ENCODE results near the gene PFKFB1.

Gene PFKFB1

DNA sequence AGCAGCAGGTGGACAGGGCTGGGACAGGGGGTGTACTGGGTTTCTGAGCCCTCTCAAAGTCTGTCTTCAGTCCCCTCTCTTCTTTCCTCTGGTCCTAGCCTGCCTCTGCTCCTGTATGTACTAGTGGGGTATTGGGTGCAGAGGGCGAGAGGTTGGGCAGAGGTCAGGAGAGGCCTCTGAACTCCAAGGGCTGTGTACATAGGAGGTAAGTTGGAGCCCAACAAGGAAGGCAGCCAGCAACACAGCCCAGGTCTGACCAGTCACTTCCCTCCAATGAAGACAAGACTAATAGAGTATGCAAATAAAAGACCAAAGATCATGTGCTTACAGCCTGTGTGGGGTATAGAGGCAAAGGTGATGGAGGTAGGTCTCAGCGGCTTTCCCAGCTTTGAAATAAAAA is at the start of gene PFKFB1:
PFKFB1 (minus strand) TSS at position 90 of the 400 bp plus-strand sequence. CDS start 181 bp downstream, outside the sequence.
- DNase-seq (ENCODE audit: low spot score in 2 of 2) (no peak), ATAC-seq (ENCODE audit: low read depth) (no peak)
- H3K4me1 Mint-ChIP-seq: peaks cover 11% of the 10 kb centered on the region
- H3K36me3 Mint-ChIP-seq: no peaks in the 10 kb centered on the region
- H3K4me3 Mint-ChIP-seq: no peak within 1 kb of the TSS
- H3K27me3 Mint-ChIP-seq: no peaks in the 10 kb centered on the region
- H3K9me3 Mint-ChIP-seq: no peaks in the 10 kb centered on the region
- no peak within 1 kb of the TSS for H3K27ac Mint-ChIP-seq

DNA sequence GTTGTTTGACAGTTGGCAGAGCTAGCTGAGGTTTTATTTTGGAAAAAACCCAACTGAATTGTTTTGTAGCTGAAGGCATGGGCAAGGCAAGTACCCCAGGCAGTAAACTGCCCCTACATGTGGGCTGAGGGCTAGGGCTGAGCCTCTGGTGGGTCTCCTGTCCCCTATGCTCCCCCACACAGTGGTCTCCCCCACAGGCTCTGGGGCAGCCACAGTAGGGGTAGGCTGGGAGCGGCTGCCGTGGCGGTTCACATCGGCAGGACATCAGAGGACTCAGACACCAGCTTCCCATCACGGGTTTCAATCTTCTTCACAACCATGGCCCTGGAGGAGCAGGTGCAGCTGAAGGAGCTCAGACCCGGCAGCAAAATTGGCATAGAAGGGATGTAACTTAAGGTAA is 47.5 kb upstream of the PFKFB1 start:
- ATAC-seq (ENCODE audit: low read depth): no peak
- H3K36me3 Mint-ChIP-seq: no peaks in the 10 kb centered on the region
- H3K4me3 Mint-ChIP-seq: no peak overlapping the region
- H3K4me1 Mint-ChIP-seq: no peaks in the 10 kb centered on the region
- H3K27me3 Mint-ChIP-seq: no peaks in the 10 kb centered on the region
- DNase-seq (ENCODE audit: low spot score in 2 of 2): no peak
- H3K27ac Mint-ChIP-seq: no peak overlapping the region
- no peaks in the 10 kb centered on the region for H3K9me3 Mint-ChIP-seq

DNA sequence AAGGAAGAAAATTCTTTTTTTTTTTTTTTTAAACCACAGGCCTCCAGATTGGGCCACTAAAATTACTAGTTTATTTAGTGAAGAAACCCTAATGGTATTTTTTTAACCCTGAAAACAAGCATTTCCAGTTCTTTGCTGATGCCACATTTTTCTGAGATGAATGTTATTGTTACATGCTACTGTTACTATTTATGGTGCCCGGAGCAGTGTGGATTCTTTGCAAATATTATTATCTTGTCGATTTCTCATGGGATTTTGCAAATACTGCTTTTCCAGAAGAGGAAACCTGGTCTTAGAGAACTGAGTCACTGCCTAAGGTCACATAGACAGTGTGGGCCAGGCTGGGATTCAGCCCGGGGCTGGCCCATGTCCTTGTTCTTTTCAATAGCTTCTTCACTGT is 45.5 kb upstream of the PFKFB1 start:
- H3K27ac Mint-ChIP-seq: no peak overlapping the region
- H3K27me3 Mint-ChIP-seq: no peaks in the 10 kb centered on the region
- no peaks in the 10 kb centered on the region for H3K4me1 Mint-ChIP-seq
- H3K36me3 Mint-ChIP-seq: peaks cover 2% of the 10 kb centered on the region
- ATAC-seq (ENCODE audit: low read depth) (no peak), DNase-seq (ENCODE audit: low spot score in 2 of 2) (no peak)
- H3K9me3 Mint-ChIP-seq: no peaks in the 10 kb centered on the region
- no peak overlapping the region for H3K4me3 Mint-ChIP-seq

DNA sequence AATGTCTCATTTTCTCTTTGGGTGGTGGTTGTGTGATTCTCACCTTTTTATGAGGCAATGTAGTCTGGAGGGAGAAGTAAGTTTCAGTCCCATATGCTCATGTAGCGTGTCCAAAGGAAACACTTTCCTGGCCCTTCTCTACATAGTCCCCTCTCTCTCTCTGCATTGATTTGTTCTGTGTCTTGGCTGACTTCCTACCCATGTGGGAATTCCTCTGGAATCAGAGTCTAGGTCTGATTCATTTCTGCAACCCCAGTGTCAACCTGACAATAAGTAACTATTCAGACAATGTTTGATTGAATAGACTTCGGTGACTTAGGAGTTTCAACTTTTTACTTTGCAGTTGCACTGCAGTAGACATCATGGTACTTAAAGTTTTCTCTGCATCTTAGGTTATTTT is 39.4 kb upstream of the PFKFB1 start:
- H3K4me3 Mint-ChIP-seq: no peak overlapping the region
- H3K27ac Mint-ChIP-seq: no peak overlapping the region
- H3K4me1 Mint-ChIP-seq: no peaks in the 10 kb centered on the region
- peaks cover 2% of the 10 kb centered on the region for H3K36me3 Mint-ChIP-seq
- DNase-seq (ENCODE audit: low spot score in 2 of 2) (no peak), ATAC-seq (ENCODE audit: low read depth) (no peak)
- H3K27me3 Mint-ChIP-seq: no peaks in the 10 kb centered on the region
- no peaks in the 10 kb centered on the region for H3K9me3 Mint-ChIP-seq

DNA sequence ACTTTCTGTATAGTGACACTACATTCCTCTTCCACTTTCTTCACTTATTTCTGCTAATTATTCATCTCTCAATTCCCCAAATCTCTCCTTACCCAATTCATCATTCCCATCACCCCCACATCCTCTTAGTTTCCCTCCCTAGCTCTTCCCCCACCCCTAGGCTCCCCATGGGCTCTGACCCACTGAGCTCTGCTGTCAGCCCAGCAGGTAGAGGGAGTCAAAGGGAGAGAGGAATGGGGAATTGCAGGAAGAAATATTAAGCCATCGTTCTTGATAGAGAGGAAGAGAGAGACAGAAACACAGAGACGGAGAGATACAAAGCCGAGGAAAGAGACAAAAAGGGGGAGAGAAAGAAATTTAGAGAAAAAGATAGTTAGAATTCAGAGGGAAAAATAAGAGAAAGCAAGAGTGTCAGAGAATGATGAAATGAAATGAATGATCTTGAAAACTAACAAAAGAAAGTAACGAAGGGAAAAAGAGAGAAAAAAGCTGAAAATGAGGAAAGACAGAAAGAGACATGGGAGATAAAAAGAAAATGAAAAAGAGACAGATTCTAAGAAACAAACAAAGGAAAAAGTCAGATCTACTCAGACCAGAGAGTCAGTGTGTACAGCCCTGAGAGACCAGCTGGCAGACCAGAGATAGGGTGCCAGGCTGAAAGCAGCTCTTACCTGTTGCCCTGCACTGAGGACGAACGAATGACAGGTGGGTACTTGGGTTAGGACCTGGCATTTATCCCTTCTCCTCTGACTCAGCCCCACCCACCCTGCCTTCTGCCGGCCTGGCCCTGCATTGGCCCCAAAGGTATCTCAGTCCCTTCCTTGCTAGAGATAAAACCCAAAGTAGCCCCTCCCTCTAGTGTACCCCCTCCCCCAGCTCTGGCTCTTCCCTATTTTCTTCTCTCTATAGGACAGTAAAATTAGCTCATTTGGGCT is 36.5 kb upstream of the PFKFB1 start, which contains the start of gene ALAS2:
ALAS2 (minus strand) TSS at position 707 of the 935 bp plus-strand sequence. CDS start 4,977 bp downstream, outside the sequence.
- DNase-seq (ENCODE audit: low spot score in 2 of 2) (no peak), ATAC-seq (ENCODE audit: low read depth) (no peak)
- H3K9me3 Mint-ChIP-seq: no peaks in the 10 kb centered on the region
- H3K4me1 Mint-ChIP-seq: no peaks in the 10 kb centered on the region
- H3K36me3 Mint-ChIP-seq: peaks cover 7% of the 10 kb centered on the region
- no peak within 1 kb of the TSS for H3K27ac Mint-ChIP-seq
- no peak within 1 kb of the TSS for H3K4me3 Mint-ChIP-seq
- H3K27me3 Mint-ChIP-seq: no peaks in the 10 kb centered on the region

DNA sequence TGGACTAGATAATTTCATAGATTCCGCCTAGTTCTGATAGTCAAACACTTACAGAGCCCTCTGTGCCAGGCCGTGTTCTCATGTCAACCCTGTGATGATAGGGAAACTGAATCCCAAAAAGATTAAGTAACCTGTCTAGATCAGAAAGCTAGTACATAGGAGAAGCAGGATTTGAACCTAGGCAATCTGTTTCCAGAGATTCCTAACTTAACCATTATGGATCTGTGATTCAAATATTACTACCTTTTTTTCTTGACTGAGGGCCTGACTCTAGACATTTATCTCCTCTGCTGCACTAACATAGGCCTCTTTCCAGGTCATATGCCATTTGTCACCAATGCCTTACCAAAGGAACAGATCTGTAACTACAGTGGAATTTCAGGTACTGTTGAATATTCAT is 35.3 kb upstream of the PFKFB1 start:
- ATAC-seq (ENCODE audit: low read depth) (no peak), DNase-seq (ENCODE audit: low spot score in 2 of 2) (no peak)
- Mint-ChIP-seq H3K36me3 (peaks cover 8% of the 10 kb centered on the region), H3K27me3 (no peaks in the 10 kb centered on the region), H3K9me3 (no peaks in the 10 kb centered on the region), H3K4me3 (no peak overlapping the region), H3K4me1 (no peaks in the 10 kb centered on the region), H3K27ac (no peak overlapping the region)

DNA sequence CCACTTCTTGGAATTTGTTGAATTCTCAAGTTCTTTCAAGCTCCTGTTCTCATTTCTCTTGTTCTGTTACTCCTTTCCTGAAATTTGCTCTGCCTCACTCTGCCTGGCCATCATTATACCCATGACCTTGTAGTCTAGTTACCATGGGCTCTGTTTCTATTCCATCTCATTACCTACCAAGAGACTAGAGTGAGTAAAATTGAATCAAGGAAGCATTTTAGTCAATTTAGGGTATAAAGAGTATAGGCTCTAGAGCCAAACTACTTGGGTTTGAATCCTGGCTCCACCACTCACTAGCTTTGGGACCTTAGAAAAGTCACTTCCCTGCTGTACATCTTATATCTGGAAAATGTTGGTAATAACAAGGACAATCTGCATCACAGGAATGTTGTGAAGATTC is 34.6 kb upstream of the PFKFB1 start:
- no peak overlapping the region for H3K4me3 Mint-ChIP-seq
- H3K9me3 Mint-ChIP-seq: no peaks in the 10 kb centered on the region
- no peak overlapping the region for H3K27ac Mint-ChIP-seq
- DNase-seq (ENCODE audit: low spot score in 2 of 2) (no peak), ATAC-seq (ENCODE audit: low read depth) (no peak)
- no peaks in the 10 kb centered on the region for H3K4me1 Mint-ChIP-seq
- H3K36me3 Mint-ChIP-seq: peaks cover 8% of the 10 kb centered on the region
- no peaks in the 10 kb centered on the region for H3K27me3 Mint-ChIP-seq

DNA sequence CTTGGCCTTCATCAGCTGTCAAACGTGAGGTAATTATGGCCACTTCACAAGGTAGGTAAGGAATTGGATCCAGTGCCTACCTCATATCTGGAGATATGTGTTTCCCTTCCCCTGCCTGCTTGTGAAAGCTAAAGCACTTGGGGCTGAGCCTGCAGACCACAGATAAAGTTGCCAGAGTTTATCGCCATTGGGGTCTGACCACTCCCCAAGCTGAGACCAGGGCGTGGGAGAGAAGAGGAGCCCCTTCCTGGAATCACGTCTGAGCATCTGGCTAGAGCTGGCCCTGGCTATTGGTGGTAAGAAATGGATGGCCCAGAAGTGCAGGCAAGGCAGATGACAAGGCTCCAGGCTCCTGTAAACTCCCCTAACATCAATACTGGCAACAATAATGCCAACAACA is 34.1 kb upstream of the PFKFB1 start:
- Mint-ChIP-seq H3K27ac (no peak overlapping the region), H3K4me3 (no peak overlapping the region), H3K27me3 (no peaks in the 10 kb centered on the region), H3K4me1 (no peaks in the 10 kb centered on the region), H3K9me3 (no peaks in the 10 kb centered on the region), H3K36me3 (peaks cover 8% of the 10 kb centered on the region)
- ATAC-seq (ENCODE audit: low read depth) (no peak), DNase-seq (ENCODE audit: low spot score in 2 of 2) (no peak)

DNA sequence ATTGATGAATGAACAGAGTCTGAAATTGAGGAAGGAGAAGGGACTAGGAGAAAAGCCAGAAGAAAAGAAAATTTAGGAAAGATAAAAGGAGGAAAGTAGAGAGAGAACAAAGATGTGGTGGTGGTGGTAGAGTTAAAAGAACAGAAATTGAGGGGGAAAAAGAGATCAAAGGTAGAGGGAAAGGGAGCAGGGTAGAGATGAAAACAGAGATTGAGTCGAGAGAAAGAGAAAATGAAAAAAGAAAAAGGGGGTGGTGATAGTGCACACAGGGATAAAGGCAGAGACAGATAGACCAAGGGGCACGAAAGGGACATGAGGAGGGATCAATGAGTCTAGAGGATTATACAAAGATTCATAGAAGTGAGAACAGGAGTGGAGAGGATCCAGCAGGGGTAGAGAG is 32.9 kb upstream of the PFKFB1 start:
- ATAC-seq (ENCODE audit: low read depth) (no peak), DNase-seq (ENCODE audit: low spot score in 2 of 2) (no peak)
- Mint-ChIP-seq H3K27me3 (no peaks in the 10 kb centered on the region), H3K4me1 (no peaks in the 10 kb centered on the region), H3K27ac (no peak overlapping the region), H3K36me3 (peaks cover 8% of the 10 kb centered on the region), H3K9me3 (no peaks in the 10 kb centered on the region), H3K4me3 (no peak overlapping the region)

DNA sequence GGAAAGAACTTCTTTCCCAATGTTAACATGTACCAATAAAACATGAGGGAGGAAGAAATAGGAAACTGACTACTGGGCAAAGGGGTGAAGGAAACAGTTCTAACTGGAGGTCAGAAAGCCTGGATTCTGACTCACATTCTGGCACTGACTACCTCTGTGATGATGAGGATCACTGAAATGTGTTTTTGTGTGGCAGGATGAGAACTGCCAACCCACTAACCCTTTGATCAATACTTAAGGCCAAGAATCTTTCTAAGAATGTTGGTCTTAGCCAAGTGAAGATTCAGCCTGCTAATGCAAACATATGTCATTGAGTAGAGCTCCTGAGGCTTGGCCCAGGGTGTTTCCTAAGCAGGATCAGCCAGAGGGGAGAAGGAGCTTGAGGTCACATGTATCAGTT is 32.2 kb upstream of the PFKFB1 start:
- Mint-ChIP-seq H3K36me3 (peaks cover 11% of the 10 kb centered on the region), H3K4me3 (no peak overlapping the region), H3K4me1 (no peaks in the 10 kb centered on the region), H3K27ac (no peak overlapping the region), H3K9me3 (no peaks in the 10 kb centered on the region), H3K27me3 (no peaks in the 10 kb centered on the region)
- ATAC-seq (ENCODE audit: low read depth): no peak
- no peak for DNase-seq (ENCODE audit: low spot score in 2 of 2)

DNA sequence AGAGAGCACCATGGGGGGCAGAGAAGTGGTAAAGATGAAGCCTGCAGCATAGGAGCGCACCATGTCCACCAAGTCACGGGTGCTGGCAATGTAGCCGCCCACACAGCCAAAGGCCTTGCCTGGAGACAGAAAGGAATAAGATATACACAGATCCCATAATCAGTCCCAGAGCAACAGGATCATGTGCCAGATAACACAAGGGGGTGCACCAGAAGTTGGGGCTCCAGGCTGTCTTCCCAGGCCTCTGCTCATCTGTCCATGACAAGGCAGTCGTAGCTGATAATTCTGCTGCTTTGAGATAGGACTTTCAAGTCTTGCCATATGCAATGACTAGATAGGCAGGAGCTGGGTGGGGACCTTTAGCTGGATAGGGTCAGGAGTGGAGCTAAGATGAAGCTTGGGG is 20.9 kb upstream of the PFKFB1 start:
- H3K27me3 Mint-ChIP-seq: no peaks in the 10 kb centered on the region
- H3K36me3 Mint-ChIP-seq: no peaks in the 10 kb centered on the region
- DNase-seq (ENCODE audit: low spot score in 2 of 2): no peak
- H3K4me1 Mint-ChIP-seq: no peaks in the 10 kb centered on the region
- no peak overlapping the region for H3K4me3 Mint-ChIP-seq
- no peak overlapping the region for H3K27ac Mint-ChIP-seq
- no peaks in the 10 kb centered on the region for H3K9me3 Mint-ChIP-seq
- no peak for ATAC-seq (ENCODE audit: low read depth)

DNA sequence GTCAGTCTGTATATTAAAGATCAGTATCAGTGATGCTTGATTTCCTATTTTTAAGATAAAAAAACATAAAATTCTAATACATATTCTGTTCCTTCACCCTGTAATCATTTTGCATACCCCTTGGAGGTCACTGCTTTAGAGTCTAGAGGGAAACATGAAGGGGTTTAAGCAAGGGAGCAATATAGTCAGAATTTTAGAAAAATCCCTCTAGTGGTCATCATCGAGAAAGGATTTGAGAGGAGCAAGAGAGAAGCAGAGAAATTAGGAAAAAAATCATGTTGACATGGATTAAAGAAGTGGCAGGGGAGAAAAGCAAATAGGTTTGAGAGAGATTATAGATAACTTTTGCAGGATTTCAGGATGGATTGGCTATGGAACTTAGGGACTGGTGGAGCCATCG is 17.3 kb upstream of the PFKFB1 start:
- peaks cover 3% of the 10 kb centered on the region for H3K4me1 Mint-ChIP-seq
- no peak overlapping the region for H3K27ac Mint-ChIP-seq
- H3K9me3 Mint-ChIP-seq: no peaks in the 10 kb centered on the region
- no peaks in the 10 kb centered on the region for H3K27me3 Mint-ChIP-seq
- H3K4me3 Mint-ChIP-seq: no peak overlapping the region
- DNase-seq (ENCODE audit: low spot score in 2 of 2): no peak
- no peak for ATAC-seq (ENCODE audit: low read depth)
- peaks cover 6% of the 10 kb centered on the region for H3K36me3 Mint-ChIP-seq

DNA sequence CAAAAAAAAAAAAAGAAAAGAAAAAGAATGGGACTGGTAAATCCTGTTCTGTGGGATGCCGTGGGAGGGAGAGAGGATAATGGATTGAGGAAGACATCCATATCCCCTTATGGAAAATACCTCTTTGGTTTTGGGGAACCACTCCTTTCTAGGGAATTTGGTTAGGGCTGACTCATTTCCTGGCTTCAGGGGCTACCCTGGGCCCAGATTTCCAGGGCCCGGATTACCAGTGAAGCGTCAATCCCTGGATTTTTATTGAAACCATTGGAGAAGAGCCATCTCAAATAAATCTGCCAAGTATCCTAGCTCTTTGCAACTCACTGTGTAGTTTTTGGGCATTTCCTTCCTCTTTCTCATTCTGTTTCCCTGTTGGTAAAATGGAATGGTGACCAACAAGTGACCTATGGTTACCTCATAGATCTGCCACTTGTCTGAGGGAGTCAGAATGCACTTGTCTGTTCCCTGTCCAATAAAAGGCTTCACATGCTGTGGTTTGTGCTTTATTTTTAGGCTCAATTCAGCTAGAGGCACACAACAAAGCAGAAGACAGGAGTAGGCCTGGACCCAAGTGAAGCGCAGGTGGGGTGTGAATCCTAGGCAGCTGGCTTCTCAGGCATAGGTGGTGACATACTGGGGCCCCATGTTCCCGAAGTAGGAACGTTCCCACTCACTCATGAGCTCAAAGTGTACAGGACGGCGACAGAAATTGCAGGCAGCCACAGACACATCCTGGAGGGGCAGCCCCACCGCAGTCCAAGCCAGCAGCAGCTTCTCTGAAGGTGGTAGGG is 14.8 kb upstream of the PFKFB1 start:
- Mint-ChIP-seq H3K4me3 (no peak overlapping the region), H3K36me3 (peaks cover 19% of the 10 kb centered on the region), H3K27me3 (no peaks in the 10 kb centered on the region), H3K27ac (no peak overlapping the region), H3K9me3 (no peaks in the 10 kb centered on the region), H3K4me1 (peaks cover 7% of the 10 kb centered on the region)
- ATAC-seq (ENCODE audit: low read depth) (no peak), DNase-seq (ENCODE audit: low spot score in 2 of 2) (no peak)

DNA sequence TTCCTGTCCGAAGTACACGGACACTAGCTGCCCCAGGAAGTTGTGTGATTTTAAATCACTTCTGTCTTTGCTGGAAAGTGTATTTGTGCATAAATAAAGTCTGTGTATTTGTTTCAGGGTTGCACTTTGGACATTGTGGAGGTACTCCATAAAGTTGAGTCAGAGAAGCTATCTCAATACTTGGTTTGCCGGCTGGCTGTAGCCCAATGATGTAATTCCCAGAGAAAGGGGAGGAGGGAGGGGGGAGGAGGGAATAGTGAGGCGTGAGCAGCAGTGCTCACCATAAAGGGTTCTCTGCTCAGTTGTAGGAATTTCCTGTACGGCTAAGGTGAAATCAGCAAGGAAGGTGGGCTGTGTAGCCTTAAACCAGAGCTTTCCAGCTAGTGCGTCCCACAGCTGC is 13.7 kb upstream of the PFKFB1 start:
- no peaks in the 10 kb centered on the region for H3K9me3 Mint-ChIP-seq
- H3K27ac Mint-ChIP-seq: no peak overlapping the region
- peaks cover 7% of the 10 kb centered on the region for H3K4me1 Mint-ChIP-seq
- ATAC-seq (ENCODE audit: low read depth) (no peak), DNase-seq (ENCODE audit: low spot score in 2 of 2) (no peak)
- no peaks in the 10 kb centered on the region for H3K27me3 Mint-ChIP-seq
- peaks cover 23% of the 10 kb centered on the region for H3K36me3 Mint-ChIP-seq
- no peak overlapping the region for H3K4me3 Mint-ChIP-seq
